GM19463 (cell line): ENCODE data around the gene NDST1.
"Not testable (repeated sequence)": the region's sequence is repeated elsewhere in the genome, so short reads cannot be mapped to it uniquely, and the experiment has no call there.

ENCODE experiments used
- ATAC-seq: cut with Tn5 transposase; IDR thresholded peaks from one replicate; pipeline ENCODE4 v1.9.1; 2021; ENCODE audit warnings: mild to moderate bottlenecking, moderate library complexity; ENCODE audit not compliant: unreplicated experiment

Gene NDST1

DNA sequence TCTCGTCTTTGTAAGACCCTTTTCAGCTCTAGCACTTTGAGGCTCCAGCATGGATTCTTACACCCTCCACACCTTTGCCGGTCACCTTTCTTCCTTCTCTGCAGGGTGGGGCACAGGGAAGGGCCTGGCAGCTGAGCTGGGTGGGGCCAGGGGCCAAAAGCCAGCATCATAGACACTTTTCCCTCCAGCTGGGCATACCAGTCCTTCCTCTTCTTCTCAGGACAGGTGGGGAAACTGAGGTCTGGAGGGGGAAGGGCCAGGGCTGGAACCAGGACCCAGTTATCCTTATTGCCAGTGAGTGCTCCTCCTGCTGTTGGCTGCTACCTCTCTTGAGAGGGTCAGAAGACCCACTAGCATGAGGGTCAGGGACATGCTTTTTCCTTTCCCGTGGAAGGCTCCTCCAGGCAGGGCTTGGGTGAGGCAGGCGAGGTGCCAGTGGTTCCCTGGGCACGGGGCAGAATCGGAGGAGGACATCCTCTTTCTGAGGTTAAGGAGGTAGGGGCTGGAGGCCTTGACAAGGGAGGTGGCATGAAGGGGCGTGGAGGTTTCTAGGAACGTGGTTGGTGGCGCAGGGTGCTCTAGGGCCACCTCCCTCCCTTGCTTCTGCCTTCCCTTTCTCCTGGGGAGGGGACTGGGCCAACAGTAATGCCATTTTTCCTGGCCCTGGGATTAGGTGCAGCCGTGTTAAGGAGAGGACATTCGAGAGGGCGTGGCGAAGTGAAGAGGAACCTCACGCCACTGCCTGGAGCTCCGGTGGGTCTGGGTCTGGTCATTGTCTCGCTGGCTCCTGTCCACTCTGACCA lies at the start of gene NDST1:
Gene NDST1 (plus strand): TSS at position 658 of the 803 bp plus-strand sequence. CDS start 13,124 bp downstream, outside the sequence.
- no peak for ATAC-seq

DNA sequence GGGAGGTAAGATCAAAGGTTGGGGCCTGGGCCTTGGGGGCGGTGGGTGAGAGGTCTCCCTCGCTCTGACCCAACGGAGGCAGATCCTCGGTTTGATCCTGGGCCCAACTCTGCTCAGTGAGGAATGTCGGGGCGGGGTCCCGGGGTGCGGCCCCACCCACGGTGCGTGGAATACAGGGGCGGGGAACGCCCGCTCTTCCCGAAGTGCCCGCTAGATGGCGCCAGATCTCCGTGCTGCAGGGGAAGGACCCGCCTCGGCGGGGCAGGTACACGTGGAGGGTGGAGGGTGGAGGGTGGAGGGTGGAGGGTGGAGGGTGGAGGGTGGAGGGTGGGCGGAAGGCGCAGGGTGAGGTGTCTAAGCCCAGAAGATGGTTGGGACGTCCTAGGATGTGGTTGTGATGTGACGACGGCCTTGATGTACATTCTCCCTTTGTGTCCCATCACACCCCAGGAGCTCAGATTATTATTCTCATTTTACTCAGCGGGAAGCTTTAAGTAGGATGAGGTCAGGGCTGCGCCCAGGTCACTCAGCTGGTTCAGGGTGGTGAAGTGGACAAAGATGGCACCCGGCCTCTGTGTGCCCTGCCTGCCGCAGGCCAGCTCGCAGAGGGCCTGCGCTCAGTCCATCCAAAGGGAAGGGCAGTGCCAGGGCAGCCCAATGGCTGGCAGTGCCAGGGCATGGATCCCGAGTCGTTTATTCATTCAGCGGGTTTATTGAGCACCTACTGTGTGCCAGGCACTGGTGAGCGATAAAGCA lies 49.0 kb upstream of the NDST1 start:
- peak; percentile 70 for ATAC-seq

DNA sequence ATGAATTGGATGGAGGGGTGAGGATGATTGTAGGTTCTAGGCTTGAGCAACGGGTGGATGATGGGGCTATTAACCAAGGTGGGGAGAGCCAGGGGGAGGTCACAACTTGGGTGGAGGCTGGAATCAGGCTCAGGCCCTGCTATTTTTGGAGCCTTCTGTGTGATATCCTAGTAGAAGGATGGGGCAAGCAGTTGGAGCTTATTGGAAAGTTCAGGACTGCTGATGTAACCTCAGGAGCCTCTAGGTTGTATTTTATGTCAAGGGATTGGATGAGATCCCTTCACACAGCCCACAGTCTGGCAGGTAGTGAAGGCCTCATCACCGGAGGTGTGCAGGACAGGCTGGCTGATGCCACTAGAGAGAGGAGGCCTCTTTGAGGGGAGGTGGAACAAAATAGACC lies 47.1 kb upstream of the NDST1 start:
- no peak for ATAC-seq

DNA sequence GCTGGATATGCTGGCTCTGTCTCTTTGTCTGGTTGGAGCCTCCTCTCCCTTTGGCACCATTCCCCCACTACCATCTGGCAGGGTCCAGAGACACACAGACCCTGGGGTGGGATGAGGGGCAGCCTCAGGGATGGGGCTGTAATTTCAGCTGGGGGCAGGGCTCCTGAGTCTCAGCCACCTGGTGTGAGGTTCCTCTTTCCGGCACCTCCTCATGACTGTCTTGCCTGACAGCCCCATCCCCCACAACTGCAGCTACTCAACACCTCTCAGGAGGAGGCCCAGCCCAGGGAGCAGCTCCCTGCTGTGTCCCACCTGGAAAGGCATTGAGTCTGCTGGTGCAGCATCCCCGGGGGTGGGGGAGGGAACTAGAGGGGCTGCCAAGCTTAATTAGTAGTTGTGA lies 46.7 kb upstream of the NDST1 start:
- ATAC-seq, result peak; percentile 78

DNA sequence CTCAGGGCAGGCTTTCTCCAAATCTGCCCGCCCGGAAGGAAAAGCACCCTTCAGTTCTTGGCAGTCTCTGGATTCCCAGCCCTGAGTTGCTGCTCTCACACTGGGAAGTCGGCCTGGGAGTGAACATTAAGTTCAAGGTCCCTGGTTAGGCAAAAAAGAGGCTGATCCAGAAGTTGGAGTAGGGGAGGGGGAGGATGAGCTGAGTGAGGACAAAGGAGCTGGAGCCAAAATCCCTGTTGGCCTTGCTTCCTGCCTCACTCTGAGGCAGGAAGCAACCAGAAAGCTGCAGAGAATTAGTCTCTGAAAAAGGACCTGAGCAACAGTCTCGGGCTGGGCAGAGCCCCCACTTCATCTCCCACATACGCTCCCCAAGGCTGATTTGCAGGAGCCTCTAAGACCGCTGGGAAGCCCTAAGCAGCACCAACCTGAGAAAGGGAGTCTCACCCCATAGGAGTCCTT lies 43.3 kb upstream of the NDST1 start:
- ATAC-seq, result no peak

DNA sequence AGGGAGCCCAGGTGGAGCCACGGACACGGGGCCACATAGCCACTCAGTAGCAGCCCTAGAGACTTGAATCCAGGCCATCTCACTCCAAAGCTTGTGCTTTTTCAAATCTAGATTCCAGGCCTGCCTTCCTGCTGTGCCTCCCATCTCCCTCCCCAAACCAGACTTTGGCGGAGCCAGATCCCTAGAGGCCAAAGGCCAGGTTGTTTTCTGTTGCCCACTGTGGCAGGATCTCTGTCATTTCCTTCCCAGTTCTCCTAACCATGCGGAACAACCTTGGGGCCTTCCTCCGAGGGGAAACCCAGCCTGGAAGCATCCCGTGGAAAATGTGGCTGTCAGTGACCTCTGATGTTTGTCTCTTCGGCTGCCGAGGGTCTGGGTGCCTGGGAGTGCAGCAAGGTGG lies 42.0 kb upstream of the NDST1 start:
- no peak for ATAC-seq

DNA sequence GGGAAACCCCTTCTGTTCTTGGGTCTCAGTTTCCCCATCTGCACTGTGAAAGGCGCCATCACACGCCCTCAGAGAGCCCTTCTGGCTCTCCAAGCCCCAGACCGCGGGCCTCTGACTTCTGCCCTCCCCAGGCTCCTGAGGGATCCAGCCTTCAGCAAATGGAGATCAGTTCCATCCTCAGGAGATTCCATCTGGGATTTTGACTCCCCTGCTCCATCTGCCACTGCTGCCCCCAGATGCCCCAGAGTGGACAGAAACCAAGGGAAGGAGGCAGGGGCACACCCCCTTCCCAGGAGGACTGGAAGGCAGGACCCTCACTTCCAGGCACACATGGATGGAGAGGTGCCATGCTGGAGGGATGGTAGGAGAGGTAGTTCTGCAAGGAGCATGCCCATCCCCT lies 39.7 kb upstream of the NDST1 start:
- no peak for ATAC-seq

DNA sequence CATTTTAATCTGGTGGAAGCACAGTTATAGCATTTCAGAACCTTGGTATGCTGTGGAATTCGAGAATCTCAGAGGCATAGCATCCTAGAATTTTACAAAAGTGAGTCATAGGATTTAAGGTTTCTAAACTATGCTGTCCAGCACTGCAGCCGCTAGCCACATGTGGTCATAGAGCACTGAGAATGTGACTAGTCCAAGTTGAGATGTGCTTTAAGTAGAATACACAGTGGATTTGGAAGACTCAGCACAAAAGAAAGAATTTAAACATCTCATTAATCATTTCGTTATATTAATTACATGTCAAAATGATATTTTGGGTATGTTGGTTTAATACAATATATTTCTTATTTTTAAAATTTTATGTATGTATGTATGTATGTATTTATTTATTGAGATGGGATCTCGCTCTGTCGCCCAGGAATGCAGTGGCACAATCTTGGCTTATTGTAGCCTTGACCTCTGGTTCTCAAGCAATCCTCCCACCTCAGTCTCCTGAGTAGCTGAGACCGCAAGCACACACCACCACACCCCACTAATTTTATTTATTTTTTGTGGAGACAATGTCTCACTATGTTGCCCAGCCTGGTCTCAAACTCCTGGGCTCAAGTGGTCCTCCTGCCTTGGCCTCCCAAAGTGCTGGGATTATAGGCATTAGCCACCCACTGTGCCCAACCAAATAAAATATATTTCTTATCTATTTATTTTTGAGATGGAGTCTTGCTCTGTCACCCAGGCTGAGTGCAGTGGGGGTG lies 38.0 kb upstream of the NDST1 start:
- ATAC-seq, result no peak

DNA sequence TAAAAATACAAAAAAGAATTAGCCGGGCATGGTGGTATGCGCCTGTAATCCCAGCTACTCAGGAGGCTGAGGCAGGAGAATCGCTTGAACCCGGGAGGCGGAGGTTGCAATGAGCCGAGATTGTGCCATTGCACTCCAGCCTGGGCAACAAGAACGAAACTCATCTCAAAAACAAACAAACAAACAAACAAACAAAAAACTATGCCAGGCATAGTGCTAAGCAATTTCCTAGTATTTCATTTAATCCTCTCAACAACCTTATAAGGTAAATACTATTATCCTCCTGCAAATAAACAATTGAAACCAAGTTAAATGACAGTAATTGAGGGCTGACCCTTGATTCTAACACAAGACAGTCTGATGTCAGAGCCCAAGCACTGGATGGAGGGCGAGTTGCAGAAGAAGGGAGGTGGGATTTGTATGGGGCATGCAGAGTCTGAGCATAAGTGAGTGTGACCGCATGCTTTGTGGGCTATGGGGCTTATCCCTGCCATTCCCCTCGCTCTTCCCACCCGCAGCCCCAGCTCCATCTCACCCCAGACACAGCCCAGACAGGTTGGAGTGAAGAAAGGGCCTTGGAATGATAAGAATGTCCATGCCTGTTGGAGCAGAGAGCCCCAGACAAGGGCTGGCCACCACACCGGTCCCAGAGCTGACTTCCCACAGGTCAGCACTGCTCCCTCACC lies 34.1 kb upstream of the NDST1 start:
- ATAC-seq, result no peak

DNA sequence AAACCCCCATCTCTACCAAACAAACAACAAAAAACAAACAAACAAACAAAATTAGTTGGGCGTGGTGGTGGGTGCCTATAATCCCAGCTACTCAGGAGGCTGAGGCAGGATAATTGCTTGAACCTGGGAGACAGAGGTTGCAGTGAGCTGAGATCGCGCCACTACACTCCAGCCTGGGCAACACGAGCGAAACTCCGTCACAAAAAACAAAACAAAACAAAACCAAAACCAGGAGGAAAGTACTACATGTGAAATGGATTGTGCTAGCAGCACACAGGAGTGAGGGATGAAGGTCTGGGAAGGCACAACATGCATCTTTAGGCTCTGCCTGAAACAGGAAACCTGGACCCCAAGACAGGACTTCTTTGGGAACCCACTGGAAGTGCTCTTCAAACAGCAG lies 31.4 kb upstream of the NDST1 start:
- not testable (repeated sequence) for ATAC-seq

DNA sequence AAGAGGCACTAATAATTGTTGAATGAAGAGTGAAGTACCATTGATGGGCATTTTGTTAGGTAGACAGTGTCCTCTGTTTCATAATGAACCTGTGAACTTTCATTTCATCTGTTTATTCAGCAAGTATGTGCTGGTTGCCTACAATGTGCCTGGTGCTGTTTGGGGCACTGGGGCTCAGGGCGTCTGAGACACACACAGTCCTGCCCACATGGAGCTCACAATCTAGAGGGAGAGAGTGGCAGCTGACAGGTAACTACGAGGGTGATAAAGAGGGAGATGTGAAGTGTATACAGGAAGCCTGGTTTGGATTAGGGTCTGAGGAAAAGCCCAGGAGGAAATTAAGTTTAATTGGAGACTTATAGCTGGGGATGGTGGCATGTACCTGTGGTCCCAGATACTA lies 28.5 kb upstream of the NDST1 start:
- no peak for ATAC-seq

DNA sequence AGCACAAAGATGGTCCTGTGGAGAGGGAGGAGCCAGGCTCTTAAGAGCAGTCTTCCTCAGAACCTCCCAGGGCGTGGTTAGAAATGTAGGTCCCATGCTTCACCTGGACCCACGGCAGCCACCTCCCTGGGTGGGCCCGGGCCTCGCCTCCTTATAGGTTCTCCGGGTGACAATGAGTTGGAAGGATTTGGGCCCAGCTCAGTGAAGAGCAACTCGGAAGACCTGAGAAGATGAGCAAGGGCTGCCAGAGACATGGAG lies 26.3 kb upstream of the NDST1 start:
- no peak for ATAC-seq

DNA sequence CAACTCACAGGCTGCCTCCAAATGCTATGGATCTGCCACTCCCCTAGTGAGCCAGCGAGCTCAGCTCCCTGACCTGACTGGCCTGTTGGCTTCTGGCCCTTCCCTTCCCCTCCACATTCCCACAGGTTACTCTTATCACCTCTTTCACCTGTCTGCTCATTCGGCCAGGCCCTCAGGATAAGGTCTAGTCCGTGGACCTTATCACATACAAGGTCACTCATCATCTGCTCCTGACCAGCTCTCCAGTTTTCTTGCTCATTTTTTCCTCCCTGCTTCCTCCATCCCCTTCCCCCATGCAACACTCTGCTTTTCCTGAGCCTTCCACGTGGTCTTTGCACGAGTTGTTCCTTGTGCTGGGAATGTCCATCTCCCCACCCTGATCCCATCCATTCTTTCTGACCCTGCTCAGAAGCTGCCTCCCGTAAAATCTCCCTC lies 25.9 kb upstream of the NDST1 start:
- ATAC-seq, result no peak

DNA sequence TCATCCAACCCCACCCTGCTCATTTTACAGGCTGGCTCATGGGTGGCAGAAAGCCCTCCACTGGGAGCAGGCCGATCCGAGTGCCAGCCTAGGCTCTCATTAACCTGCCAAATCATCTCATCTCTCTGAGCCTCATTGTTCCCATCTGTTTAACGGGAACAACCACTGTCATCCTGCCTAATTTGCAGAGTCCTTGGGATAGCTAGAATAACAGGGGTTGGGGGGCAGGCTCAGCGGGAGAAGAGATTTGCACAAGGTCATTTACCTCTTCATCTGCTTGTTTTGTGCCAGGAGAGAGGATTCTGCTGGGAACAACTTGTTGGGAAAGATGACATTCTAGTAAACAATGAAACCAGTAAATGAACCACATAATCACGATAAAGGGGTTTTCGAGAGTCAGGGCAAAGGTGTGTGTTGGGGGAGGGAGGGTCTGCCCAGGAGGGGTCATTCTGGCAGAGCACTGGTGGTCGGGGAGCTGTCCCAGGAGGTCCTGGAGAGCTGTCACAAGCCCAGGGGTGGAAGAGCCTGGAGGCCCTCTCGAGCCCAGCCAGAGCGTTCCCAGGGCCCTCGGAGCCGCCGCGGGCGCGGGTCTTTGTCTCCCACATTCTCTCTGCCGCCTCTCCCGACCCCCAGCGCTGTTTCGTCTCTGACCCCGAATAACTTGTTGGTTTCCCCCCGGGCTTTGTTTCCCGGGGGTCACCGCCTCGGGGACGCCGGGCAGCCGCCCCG lies 22.8 kb upstream of the NDST1 start:
- no peak for ATAC-seq

DNA sequence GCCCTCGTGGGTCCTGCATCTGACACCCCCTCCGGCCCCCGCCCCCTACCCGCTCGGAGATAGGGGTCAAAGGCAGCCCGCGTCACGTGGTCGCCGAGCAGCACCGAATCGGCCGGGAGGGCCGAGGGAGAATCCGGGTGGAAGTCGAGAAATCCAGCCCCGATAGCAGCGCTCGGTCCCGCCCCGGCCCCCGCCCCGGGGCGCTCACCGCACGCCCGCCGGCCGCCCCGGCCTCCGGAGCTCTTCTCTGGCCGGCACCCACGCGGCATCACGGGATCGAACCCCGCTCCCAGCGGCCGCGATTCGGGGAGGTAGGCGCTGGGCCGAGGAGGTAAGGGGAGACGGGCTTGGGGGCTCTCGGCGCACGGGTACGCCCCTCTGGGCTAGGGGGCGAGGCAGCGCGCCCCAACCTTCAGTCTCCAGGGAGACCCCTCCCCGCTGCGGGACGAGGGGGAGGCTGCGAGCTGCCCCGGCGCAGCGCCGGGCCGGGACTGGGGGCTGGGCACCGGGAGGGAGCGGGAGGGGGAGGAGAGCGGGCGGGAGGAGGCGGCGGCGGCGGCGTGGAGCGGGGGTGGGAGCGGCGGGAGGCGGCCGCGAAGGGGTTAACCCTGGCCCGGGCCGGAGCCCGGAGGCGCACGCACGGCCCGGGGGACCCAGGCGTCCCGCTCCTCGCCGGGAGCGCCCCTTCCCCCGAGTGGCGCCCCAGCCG lies 22.1 kb upstream of the NDST1 start:
- ATAC-seq, result no peak

DNA sequence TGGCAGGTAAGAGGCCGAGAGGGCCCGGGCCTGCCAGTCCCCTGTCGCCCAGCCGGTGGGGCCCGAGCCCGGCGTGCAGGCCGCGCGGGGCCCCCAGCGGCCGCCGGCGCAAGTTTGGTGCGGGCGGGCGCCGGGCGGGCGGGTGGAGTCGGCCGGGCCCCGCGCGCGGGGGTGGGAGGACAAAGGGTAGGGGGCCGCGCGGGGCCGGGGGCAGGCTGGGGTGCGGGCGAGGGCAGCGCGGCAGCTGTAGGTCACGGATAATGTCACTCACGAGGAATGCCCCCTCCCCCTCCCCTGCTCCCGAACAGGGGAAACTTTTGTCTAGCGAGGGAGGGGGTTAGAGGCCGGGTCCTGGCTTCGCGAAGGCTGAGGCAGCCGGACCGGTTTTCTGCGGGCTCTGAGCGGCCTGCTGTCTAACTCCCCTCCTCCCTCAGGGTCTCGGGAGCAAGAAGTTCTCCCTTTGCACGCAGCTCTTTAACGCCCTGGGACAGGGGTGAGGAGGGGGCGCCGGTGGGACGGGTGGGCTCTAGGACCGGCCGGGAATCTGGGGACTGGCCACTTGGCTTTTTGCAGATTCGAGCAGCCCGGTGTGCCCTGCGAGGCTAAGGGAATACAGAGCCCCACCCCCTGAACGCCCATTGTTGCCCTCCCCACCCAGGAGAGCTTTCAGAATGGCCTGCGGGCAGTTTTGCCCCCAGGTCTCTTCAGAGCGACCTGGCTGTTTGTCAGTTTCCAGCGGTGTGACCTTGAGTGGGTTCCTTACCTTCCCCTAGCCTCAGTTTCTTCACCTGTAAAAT lies 21.3 kb upstream of the NDST1 start:
- no peak for ATAC-seq

DNA sequence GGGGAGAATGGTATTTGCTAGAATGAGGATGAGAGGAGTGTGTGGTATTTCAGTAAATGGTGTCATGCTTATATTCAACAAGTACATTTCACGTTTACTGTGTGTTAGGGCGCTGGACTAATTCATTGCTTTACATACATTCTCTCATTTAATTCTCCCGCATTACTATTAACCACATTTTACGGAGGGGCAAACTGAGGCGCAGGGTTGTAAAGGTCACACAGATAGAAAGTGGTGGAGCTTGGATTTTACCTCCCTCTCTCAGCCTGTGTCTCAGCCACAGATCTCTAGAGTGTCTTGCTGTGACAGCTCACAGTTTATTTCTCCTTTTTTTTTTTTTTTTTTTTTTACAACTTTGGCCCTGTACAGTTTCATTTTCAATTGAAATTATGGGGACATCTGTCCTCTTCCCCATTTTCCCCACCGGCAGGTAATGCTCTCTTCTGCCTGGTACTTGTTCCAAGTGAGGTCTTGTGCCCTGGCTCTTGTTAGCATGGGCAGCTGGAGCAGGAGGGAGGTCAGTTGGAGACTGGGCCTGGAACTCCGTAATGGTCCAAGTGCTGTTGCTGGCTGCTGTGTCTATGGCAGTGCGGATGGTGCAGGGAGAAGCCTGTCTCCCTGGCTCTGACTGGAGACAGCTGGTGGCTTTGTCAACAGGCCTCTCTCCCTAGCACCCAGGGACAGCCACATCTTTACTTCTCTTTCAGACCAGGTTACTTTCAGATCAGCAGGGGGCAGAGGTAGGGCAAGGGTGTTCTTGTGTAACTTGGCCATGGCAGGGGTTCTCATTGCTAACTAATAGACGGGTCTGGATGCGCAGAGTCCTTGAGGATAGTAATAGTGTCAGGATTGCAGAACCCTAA lies 20.5 kb upstream of the NDST1 start:
- ATAC-seq, result peak; percentile 23
